ENCODE measurements around the gene COPS7B. TPM values are rescaled to one million over a fixed set of nuclear protein-coding genes. Genes with fewer than 3 reads are reported as not detected.

Gene COPS7B
- total and polyA plus RNA-seq, 9 of the 15 experiments (the other 6 are each of a cell fraction or from before 2014, with no cell fraction given), result 6.0 to 50.7 (median 21.8) TPM

DNA sequence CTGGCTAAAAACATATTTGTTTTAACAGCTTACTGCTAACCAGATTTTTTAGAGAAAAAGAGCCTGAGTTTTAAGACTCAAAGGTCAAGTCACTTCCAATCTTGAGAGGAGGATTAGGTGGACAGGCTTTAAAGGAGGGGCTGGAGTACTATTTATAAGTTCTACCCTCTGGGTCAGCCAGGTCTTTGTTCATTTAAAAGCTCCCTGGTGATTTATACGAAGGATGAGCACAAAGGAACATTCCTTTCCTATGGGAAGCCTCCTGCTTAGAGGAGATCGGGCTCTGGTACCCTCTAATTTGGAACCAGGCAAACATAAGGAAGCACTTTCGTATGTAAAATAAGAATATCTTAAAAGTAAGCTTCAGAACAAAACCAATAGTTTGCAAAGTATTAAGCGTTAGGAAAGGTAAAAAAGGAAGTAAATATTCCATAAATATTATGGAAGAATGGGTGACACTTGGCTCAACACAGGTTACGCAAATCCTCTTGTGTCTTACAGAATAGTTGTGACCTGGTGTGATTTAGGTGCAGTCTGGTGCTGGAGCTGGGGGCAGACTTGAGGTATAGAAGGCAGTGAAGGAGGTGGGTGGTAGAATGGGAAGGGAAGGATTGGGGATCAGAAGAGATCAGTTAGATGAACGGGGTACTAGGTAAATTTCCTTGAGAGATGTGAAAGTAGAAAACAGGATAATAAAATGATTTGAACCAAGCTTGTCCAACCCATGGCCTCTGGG is 40.8 kb upstream of the COPS7B start:
- no peak for TF ChIP-seq YY1 (IDR thresholded peaks at IDR 0.05; ENCODE audit: borderline replicate concordance in 1 of 3, control insufficient read depth in 1 of 3, extremely low read depth in 1 of 3, insufficient read depth in 3 of 3, insufficient read length in 1 of 3, insufficient replicate concordance in 2 of 3, low read depth in 1 of 3, low read length in 2 of 3)
- no peak for TF ChIP-seq ZNF124 (CRISPR knock-in tag; IDR thresholded peaks at IDR 0.05)
- TF ChIP-seq TAF9B (IDR thresholded peaks at IDR 0.05; ENCODE audit: partially characterized antibody), result no peak
- TF ChIP-seq TBL1XR1 (IDR thresholded peaks at IDR 0.05; ENCODE audit: low read length in 2 of 2), result no peak
- TF ChIP-seq ATF7 (IDR thresholded peaks at IDR 0.05), result no peak
- TF ChIP-seq, protein P1, sequence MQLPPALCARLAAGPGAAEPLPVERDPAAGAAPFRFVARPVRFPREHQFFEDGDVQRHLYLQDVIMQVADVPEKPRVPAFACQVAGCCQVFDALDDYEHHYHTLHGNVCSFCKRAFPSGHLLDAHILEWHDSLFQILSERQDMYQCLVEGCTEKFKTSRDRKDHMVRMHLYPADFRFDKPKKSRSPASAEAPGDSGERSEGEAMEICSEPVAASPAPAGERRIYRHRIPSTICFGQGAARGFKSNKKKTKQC (CRISPR knock-in tag; IDR thresholded peaks at IDR 0.05), result no peak
- TF ChIP-seq, protein P2, sequence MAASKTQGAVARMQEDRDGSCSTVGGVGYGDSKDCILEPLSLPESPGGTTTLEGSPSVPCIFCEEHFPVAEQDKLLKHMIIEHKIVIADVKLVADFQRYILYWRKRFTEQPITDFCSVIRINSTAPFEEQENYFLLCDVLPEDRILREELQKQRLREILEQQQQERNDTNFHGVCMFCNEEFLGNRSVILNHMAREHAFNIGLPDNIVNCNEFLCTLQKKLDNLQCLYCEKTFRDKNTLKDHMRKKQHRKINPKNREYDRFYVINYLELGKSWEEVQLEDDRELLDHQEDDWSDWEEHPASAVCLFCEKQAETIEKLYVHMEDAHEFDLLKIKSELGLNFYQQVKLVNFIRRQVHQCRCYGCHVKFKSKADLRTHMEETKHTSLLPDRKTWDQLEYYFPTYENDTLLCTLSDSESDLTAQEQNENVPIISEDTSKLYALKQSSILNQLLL (CRISPR knock-in tag; IDR thresholded peaks at IDR 0.05; ENCODE audit: borderline replicate concordance), result no peak
- TF ChIP-seq HIVEP1 (CRISPR knock-in tag; IDR thresholded peaks at IDR 0.05), result no peak
- TF ChIP-seq, protein P3, sequence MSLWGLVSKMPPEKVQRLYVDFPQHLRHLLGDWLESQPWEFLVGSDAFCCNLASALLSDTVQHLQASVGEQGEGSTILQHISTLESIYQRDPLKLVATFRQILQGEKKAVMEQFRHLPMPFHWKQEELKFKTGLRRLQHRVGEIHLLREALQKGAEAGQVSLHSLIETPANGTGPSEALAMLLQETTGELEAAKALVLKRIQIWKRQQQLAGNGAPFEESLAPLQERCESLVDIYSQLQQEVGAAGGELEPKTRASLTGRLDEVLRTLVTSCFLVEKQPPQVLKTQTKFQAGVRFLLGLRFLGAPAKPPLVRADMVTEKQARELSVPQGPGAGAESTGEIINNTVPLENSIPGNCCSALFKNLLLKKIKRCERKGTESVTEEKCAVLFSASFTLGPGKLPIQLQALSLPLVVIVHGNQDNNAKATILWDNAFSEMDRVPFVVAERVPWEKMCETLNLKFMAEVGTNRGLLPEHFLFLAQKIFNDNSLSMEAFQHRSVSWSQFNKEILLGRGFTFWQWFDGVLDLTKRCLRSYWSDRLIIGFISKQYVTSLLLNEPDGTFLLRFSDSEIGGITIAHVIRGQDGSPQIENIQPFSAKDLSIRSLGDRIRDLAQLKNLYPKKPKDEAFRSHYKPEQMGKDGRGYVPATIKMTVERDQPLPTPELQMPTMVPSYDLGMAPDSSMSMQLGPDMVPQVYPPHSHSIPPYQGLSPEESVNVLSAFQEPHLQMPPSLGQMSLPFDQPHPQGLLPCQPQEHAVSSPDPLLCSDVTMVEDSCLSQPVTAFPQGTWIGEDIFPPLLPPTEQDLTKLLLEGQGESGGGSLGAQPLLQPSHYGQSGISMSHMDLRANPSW (CRISPR knock-in tag; IDR thresholded peaks at IDR 0.05), result no peak
- Histone ChIP-seq H4K20me1 (replicated peaks; ENCODE audit: control insufficient read depth, insufficient read depth, low read length) (no peaks in the 10 kb centered on the region; the same call in 1 of the 2 replicates), H3K4me1 (replicated peaks in 1 of 2; ENCODE audit: control insufficient read depth in 2 of 2, insufficient read depth in 2 of 2, low read length in 2 of 2) (no peaks in the 10 kb centered on the region), H3K36me3 (ENCODE audit: control insufficient read depth, insufficient read depth, low read length) (no peaks in the 10 kb centered on the region), H3K9ac (ENCODE audit: insufficient read depth in 1 of 2, low read depth in 2 of 2, low read length in 2 of 2) (no peak overlapping the region), H3K27me3 (ENCODE audit: control insufficient read depth in 2 of 2, insufficient read depth in 2 of 2, low read length in 2 of 2) (peaks cover 5 to 6% of the 10 kb centered on the region in 2 experiments; a peak in 4 of 5 replicates), H2AFZ (ENCODE audit: low read depth, low read length) (no peak overlapping the region), H3K9me3 (replicated peaks; ENCODE audit: control insufficient read depth, insufficient read depth, low read depth, low read length) (no peaks in the 10 kb centered on the region), H3K4me2 (ENCODE audit: insufficient read depth, low read length) (no peak overlapping the region), H3K9me1 (ENCODE audit: control insufficient read depth, insufficient read depth, low read length) (no peaks in the 10 kb centered on the region), H3K4me3 (no peak overlapping the region), H3K27ac (ENCODE audit: extremely low read depth, low read depth, low read length) (no peak overlapping the region), H3K79me2 (ENCODE audit: control insufficient read depth, insufficient read depth, low read length) (no peaks in the 10 kb centered on the region)
- WGBS (ENCODE audit: insufficient coverage, low coverage, missing lambda C conversion rate), result 8% methylated on average over 6 of the region's 6 CpGs
- ChIA-PET CTCF (ENCODE audit: low intra/inter-chr PET ratio) (no interaction called here), POLR2A (interaction anchor here (0.6 kb wide), 1 partner anchor 19 kb away, joined by 3 read pairs; no protein-coding TSS in a partner anchor)
- BruUV-seq (replicated peaks), result no TSS peak
- in situ Hi-C loops (cut with MboI) (no loop called here), intact Hi-C loops (cut with micrococcal nuclease) (no loop called here)
- no peak for ATAC-seq
- no peak for DNase-seq (ENCODE audit: extremely low read depth in 1 of 4, low spot score in 3 of 4)
- FAIRE-seq, result no peak
